K562 (cell line): Measurements from ENCODE around the gene MON1A. TPM values are rescaled to one million over a fixed set of nuclear protein-coding genes. Genes with fewer than 3 reads are reported as not detected.
A peak's percentile ranks its signal among the peaks of the same experiment; 100 is the strongest.

Source experiments
- ATAC-seq: fragments of 200-7000 bp; cut with Tn5 transposase; 3 replicates; pipeline ENCODE4 v1.9.1; 2020; ENCODE audit warnings: moderate library complexity
- BruUV-seq: library from RNA; stranded (reverse); fragments of 400-500 nt; replicated peaks from 2 replicates; lab custom pipeline; 2021; lab: Mats Ljungman, UMichigan
- CTCF ChIA-PET: fragments of 300-600 bp; formaldehyde crosslinking; extraction: SDS; loops from one replicate; lab custom pipeline; 2021; ENCODE audit warnings: low intra/inter-chr PET ratio; lab: Yijun Ruan, JAX
- POLR2A ChIA-PET: fragments of 300-600, 350-650 bp; sonication (Branson Sonifier 250); formaldehyde crosslinking; extraction: SDS; loops from one replicate; lab custom pipeline; 2021; ENCODE audit warnings: antibody characterized with exemption, inconsistent platforms; lab: Yijun Ruan, JAX
- DNase-seq, 4 experiments: peaks; one replicate each; pipeline versions ENCODE4 v3.0.0 to v3.0.0-alpha.2; 2011 to 2018; ENCODE audit warnings: low spot score in 3 of 4, mixed read lengths in 3 of 4; ENCODE audit errors: extremely low read depth in 1 of 4
- FAIRE-seq: peaks from 2 replicates; lab custom pipeline; 2011; peaks lifted over from hg19 to GRCh38; lab: Jason Lieb, UNC
- H2AFZ ChIP-seq: 2 replicates; pipeline ENCODE4 v1.6.0; 2011; ENCODE audit warnings: low read depth, low read length, control low read depth, inconsistent platforms
- H3K27ac ChIP-seq: fragments of 200-600 bp; 3 replicates; pipeline ENCODE4 v1.8.0; 2011; ENCODE audit warnings: low read depth, mild to moderate bottlenecking, control low read depth, inconsistent platforms, low read length, moderate library complexity, mixed read lengths; ENCODE audit errors: extremely low read depth
- H3K27me3 ChIP-seq, 2 experiments: fragments of 300-600 bp in 1 of 2; 2 replicates in 1 of 2; 3 replicates in 1 of 2; pipeline versions ENCODE4 v1.6.0 to v1.8.0; 2011; ENCODE audit warnings: inconsistent platforms in 2 of 2, low read length in 2 of 2, mild to moderate bottlenecking in 1 of 2, mixed read lengths in 1 of 2, moderate library complexity in 1 of 2; ENCODE audit not compliant: control insufficient read depth in 2 of 2, insufficient read depth in 2 of 2
- H3K36me3 ChIP-seq: fragments of 300-600 bp; 3 replicates; pipeline ENCODE4 v1.8.0; 2011; ENCODE audit warnings: mild to moderate bottlenecking, low read length, inconsistent platforms; ENCODE audit not compliant: control insufficient read depth, insufficient read depth
- H3K4me1 ChIP-seq, 2 experiments: fragments of 200-600 bp in 1 of 2; replicated peaks in 1 of 2; 2 replicates in 1 of 2; 3 replicates in 1 of 2; pipeline versions ENCODE4 v1.5.1 to v1.8.0; 2011; ENCODE audit warnings: inconsistent platforms in 2 of 2, low read length in 2 of 2, mild to moderate bottlenecking in 1 of 2, mixed read lengths in 1 of 2, moderate library complexity in 1 of 2; ENCODE audit not compliant: control insufficient read depth in 2 of 2, insufficient read depth in 2 of 2
- H3K4me2 ChIP-seq: 2 replicates; pipeline ENCODE4 v1.6.1; 2011; ENCODE audit warnings: low read length, control low read depth, inconsistent platforms, mixed read lengths; ENCODE audit not compliant: insufficient read depth
- H3K4me3 ChIP-seq: fragments of 200-600 bp; sonication (generic), shearing (Covaris generic); 2 replicates; pipeline ENCODE4 v1.5.1; 2016; ENCODE audit warnings: control low read depth, inconsistent platforms
- H3K79me2 ChIP-seq: fragments of 200-600 bp; 3 replicates; pipeline ENCODE4 v1.8.0; 2011; ENCODE audit warnings: low read length, inconsistent platforms; ENCODE audit not compliant: control insufficient read depth, insufficient read depth
- H3K9ac ChIP-seq, 2 experiments: 2 replicates each; pipeline versions ENCODE4 v1.6.0 to v1.6.1; 2011; ENCODE audit warnings: low read depth in 2 of 2, low read length in 2 of 2, control low read depth in 1 of 2, inconsistent platforms in 1 of 2, mild to moderate bottlenecking in 1 of 2, mixed read lengths in 1 of 2; ENCODE audit not compliant: insufficient read depth in 1 of 2
- H3K9me1 ChIP-seq: one replicate; pipeline ENCODE4 v1.6.0; 2011; ENCODE audit warnings: inconsistent platforms, mild to moderate bottlenecking, low read length, moderate library complexity; ENCODE audit not compliant: control insufficient read depth, insufficient read depth
- H3K9me3 ChIP-seq: replicated peaks from 2 replicates; pipeline ENCODE4 v1.5.1; 2011; ENCODE audit warnings: low read depth, low read length, inconsistent platforms; ENCODE audit not compliant: control insufficient read depth, insufficient read depth
- H4K20me1 ChIP-seq: replicated peaks from 2 replicates; pipeline ENCODE4 v1.6.1; 2011; ENCODE audit warnings: low read length, inconsistent platforms, mixed read lengths; ENCODE audit not compliant: control insufficient read depth, insufficient read depth
- STAG1 ChIP-seq: sonication (generic); formaldehyde crosslinking; IDR thresholded peaks from 2 replicates; pipeline ENCODE4 v1.5.0; 2020; ENCODE audit warnings: missing genetic modification reagents, borderline replicate concordance
- YY1 ChIP-seq, 3 experiments: IDR thresholded peaks; 2 replicates each; pipeline ENCODE4 v1.6.1; 2011; ENCODE audit warnings: low read length in 2 of 3, mild to moderate bottlenecking in 2 of 3, moderate library complexity in 2 of 3, borderline replicate concordance in 1 of 3, control low read depth in 1 of 3, low read depth in 1 of 3; ENCODE audit not compliant: insufficient read depth in 3 of 3, insufficient replicate concordance in 2 of 3, control insufficient read depth in 1 of 3, insufficient read length in 1 of 3; ENCODE audit errors: extremely low read depth in 1 of 3
- ZC3H4 ChIP-seq: sonication (generic); formaldehyde crosslinking; IDR thresholded peaks from 2 replicates; pipeline ENCODE4 v1.9.0; 2021; ENCODE audit warnings: missing genetic modification reagents, borderline replicate concordance
- WGBS: fragments of 100-300 bp; shearing (Covaris generic); methylation state at CpG from one replicate; pipeline ENCODE4 v1.1.6; 2016; ENCODE audit warnings: low coverage, mixed read lengths; ENCODE audit not compliant: insufficient coverage; ENCODE audit errors: missing lambda C conversion rate; 5-methylcytosine and 5-hydroxymethylcytosine counted together
- in situ Hi-C: fragments of 300-500 bp; cut with MboI; formaldehyde crosslinking; loops from 4 replicates; pipeline ENCODE4 v1.15.0; 2018; ENCODE audit warnings: inconsistent platforms, mixed read lengths
- intact Hi-C: fragments of 100-400 bp; cut with micrococcal nuclease; formaldehyde crosslinking; loops from 2 replicates; pipeline ENCODE4 v1.14.2; 2022
- polyA plus RNA-seq, 8 experiments: library from polyadenylated mRNA; depleted of rRNA in 4 of 8; stranded (reverse) in 5 of 8; unstranded in 3 of 8; fragments of >200 nt; fragmentation: Nextera tagmentation in 2 of 8; fragmentation: Illumina TruSeq in 1 of 8; extraction: Ambion mirVana in 2 of 8; extraction: Trizol in 1 of 8; gene quantifications; 2 replicates each; pipeline versions ENCODE4 v1.2.1 to v1.2.3, GENCODE V29; 2011 to 2014; ENCODE audit warnings: inconsistent platforms in 1 of 8, missing spikeins in 1 of 8
- total RNA-seq, 7 experiments: library from RNA; depleted of rRNA in 6 of 7; stranded (reverse); fragments of >200 nt in 6 of 7; fragmentation: Illumina TruSeq in 2 of 7; extraction: Trizol in 2 of 7; gene quantifications; 2 replicates each; pipeline versions ENCODE4 v1.2.1 to v1.2.3, GENCODE V29; 2011 to 2021; ENCODE audit warnings: low replicate concordance in 1 of 7
- TF ChIP-seq, protein P1 (sequence below): IDR thresholded peaks from 3 replicates; pipeline ENCODE4 v1.6.1; 2011; ENCODE audit warnings: borderline replicate concordance, mild to moderate bottlenecking, moderate library complexity; ENCODE audit not compliant: insufficient read length; ENCODE audit errors: extremely low read depth

MON1A gene
- total and polyA plus RNA-seq, 9 of the 15 experiments (the other 6 are each of a cell fraction or from before 2014, with no cell fraction given), result 1.1 to 13.8 (median 6.8) TPM

DNA sequence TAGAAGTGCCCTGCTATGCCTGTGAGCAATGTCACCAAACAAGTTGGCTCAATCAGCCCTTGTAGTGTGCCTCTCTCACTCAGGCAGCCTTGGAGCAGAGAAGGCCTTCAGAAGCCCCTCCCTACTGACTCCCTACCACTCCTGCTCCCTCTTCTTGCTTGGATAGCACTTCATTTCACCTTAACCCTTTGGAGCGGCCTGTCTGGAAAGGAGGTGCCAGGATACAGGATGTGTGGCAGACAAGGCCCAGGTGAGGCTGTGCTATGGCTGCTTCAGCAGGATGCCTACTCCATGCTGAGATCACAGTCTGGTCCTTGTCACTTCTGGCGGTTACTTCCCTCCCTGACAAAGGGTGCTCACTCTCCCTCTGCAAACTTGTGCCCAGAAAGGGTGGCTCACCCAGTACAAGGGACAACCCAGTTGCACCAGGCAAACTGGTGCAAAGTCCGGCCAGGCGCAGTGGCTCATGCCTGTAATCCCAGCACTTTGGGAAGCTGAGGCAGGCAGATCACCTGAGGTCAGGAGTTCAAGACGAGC lies 1.1 kb downstream of the MON1A start:
- WGBS, result 78% methylated on average over 4 of the region's 5 CpGs
- Histone ChIP-seq H4K20me1 (no peaks in the 10 kb centered on the region), H2AFZ (0 out of 2 replicates have a peak overlapping the region, but pooled peaks have one; percentile 16), H3K79me2 (peaks cover 29% of the 10 kb centered on the region), H3K4me1 (peaks cover 22 to 33% of the 10 kb centered on the region in 2 experiments), H3K9ac (peak overlapping the region; percentile 34 to 89), H3K9me1 (peaks cover 2% of the 10 kb centered on the region), H3K27ac (no peak overlapping the region; the same call in 2 of the 3 replicates), H3K4me3 (peak overlapping the region; percentile 62), H3K9me3 (no peaks in the 10 kb centered on the region), H3K27me3 (no peaks in the 10 kb centered on the region), H3K4me2 (peak overlapping the region; percentile 97), H3K36me3 (peaks cover 9% of the 10 kb centered on the region; the same call in 2 of the 3 replicates)
- ChIA-PET POLR2A (interaction anchor here (1.6 to 4.1 kb wide), 2 partner anchors 12 to 21 kb away, joined by 10 to 38 read pairs; partner anchors contain the start of gene RBM6), CTCF (no interaction called here)
- in situ Hi-C loops (no loop called here), intact Hi-C loops (loop anchor here (5.0 kb wide), 1 partner anchor 159 kb away; the partner anchor contains the start of gene RBM5)
- no peak for FAIRE-seq
- no peak for DNase-seq
- BruUV-seq, result no TSS peak
- TF ChIP-seq ZC3H4 (peak; percentile 61; the same call in 1 of the 2 replicates), YY1 (IDR thresholded peaks at IDR 0.05; ENCODE audit: borderline replicate concordance in 1 of 3, control insufficient read depth in 1 of 3, extremely low read depth in 1 of 3, insufficient read depth in 3 of 3, insufficient read length in 1 of 3, insufficient replicate concordance in 2 of 3, low read depth in 1 of 3, low read length in 2 of 3) (peak in 1 of 3 experiments; percentile 61), STAG1 (CRISPR knock-in tag) (0 out of 2 replicates have a peak, but pooled peaks have one; percentile 36)
- TF ChIP-seq, protein P1, sequence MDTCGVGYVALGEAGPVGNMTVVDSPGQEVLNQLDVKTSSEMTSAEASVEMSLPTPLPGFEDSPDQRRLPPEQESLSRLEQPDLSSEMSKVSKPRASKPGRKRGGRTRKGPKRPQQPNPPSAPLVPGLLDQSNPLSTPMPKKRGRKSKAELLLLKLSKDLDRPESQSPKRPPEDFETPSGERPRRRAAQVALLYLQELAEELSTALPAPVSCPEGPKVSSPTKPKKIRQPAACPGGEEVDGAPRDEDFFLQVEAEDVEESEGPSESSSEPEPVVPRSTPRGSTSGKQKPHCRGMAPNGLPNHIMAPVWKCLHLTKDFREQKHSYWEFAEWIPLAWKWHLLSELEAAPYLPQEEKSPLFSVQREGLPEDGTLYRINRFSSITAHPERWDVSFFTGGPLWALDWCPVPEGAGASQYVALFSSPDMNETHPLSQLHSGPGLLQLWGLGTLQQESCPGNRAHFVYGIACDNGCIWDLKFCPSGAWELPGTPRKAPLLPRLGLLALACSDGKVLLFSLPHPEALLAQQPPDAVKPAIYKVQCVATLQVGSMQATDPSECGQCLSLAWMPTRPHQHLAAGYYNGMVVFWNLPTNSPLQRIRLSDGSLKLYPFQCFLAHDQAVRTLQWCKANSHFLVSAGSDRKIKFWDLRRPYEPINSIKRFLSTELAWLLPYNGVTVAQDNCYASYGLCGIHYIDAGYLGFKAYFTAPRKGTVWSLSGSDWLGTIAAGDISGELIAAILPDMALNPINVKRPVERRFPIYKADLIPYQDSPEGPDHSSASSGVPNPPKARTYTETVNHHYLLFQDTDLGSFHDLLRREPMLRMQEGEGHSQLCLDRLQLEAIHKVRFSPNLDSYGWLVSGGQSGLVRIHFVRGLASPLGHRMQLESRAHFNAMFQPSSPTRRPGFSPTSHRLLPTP, result no peak
- ATAC-seq, result no peak
